Osteoblast (primary cell): Measurements from ENCODE around the gene JPH3. TPM values are rescaled to one million over a fixed set of nuclear protein-coding genes. Genes with fewer than 3 reads are reported as not detected.

Source experiments
- DNase-seq: peaks from one replicate; pipeline ENCODE4 v3.0.0; 2011; ENCODE audit warnings: low spot score, mixed read lengths; ENCODE audit not compliant: insufficient read length; ENCODE audit errors: missing footprints
- H2AFZ ChIP-seq: 2 replicates; pipeline ENCODE4 v1.6.0; 2011; ENCODE audit warnings: mild to moderate bottlenecking, low read length
- H3K27ac ChIP-seq: 2 replicates; pipeline ENCODE4 v1.5.1; 2011; ENCODE audit warnings: mild to moderate bottlenecking, low read depth, low read length, moderate library complexity
- H3K27me3 ChIP-seq: 2 replicates; pipeline ENCODE4 v1.6.0; 2012; ENCODE audit warnings: mild to moderate bottlenecking, control low read depth, inconsistent platforms, low read length, moderate library complexity; ENCODE audit not compliant: insufficient read depth
- H3K36me3 ChIP-seq: 2 replicates; pipeline ENCODE4 v1.5.1; 2011; ENCODE audit warnings: mild to moderate bottlenecking, low read length, control low read depth, moderate library complexity; ENCODE audit not compliant: insufficient read depth
- H3K4me1 ChIP-seq: 2 replicates; pipeline ENCODE4 v1.5.1; 2011; ENCODE audit warnings: mild to moderate bottlenecking, low read length, control low read depth, moderate library complexity; ENCODE audit not compliant: insufficient read depth
- H3K4me2 ChIP-seq: 2 replicates; pipeline ENCODE4 v1.6.0; 2011; ENCODE audit warnings: mild to moderate bottlenecking, low read length; ENCODE audit not compliant: insufficient read depth
- H3K4me3 ChIP-seq: fragments of 200-600 bp; sonication (generic); 3 replicates; pipeline ENCODE4 v1.5.1; 2012; ENCODE audit warnings: mild to moderate bottlenecking, low read length, inconsistent platforms; ENCODE audit not compliant: insufficient read depth
- H3K79me2 ChIP-seq: 2 replicates; pipeline ENCODE4 v1.6.0; 2012; ENCODE audit warnings: mild to moderate bottlenecking, low read length, control low read depth, inconsistent platforms; ENCODE audit not compliant: insufficient read depth
- H3K9me3 ChIP-seq: 2 replicates; pipeline ENCODE4 v1.5.1; 2011; ENCODE audit warnings: low read depth, low read length, control low read depth
- H4K20me1 ChIP-seq: 2 replicates; pipeline ENCODE4 v1.6.0; 2012; ENCODE audit warnings: mild to moderate bottlenecking, low read length, control low read depth; ENCODE audit not compliant: insufficient read depth
- CTCF ChIP-seq: IDR thresholded peaks from 2 replicates; pipeline ENCODE4 v1.5.1; 2011; ENCODE audit warnings: mild to moderate bottlenecking, low read depth, low read length, moderate library complexity; ENCODE audit errors: extremely low read depth
- total RNA-seq: library from RNA; depleted of rRNA; stranded (reverse); fragments of >200 nt; gene quantifications from 2 replicates; pipeline ENCODE4 v1.2.3, GENCODE V29; 2012

JPH3 gene
- total RNA-seq, 1 donor: not detected

GRCh38 chr16:87662254-87663204, 60.2 kb downstream of the JPH3 start:
- Histone ChIP-seq H3K4me3 (no peak overlapping the region), H3K4me2 (no peak overlapping the region), H3K36me3 (no peaks in the 10 kb centered on the region), H3K4me1 (no peaks in the 10 kb centered on the region), H3K27me3 (peaks cover 12% of the 10 kb centered on the region), H2AFZ (no peak overlapping the region), H3K9me3 (peaks cover 2% of the 10 kb centered on the region), H3K27ac (no peak overlapping the region), H3K79me2 (no peaks in the 10 kb centered on the region), H4K20me1 (peaks cover 7% of the 10 kb centered on the region)
- no peak for DNase-seq
- no peak for TF ChIP-seq CTCF

GRCh38 chr16:87664792-87665191, 62.5 kb downstream of the JPH3 start:
- no peak for TF ChIP-seq CTCF
- H3K36me3 ChIP-seq: no peaks in the 10 kb centered on the region
- H3K27ac ChIP-seq: no peak overlapping the region
- peaks cover 12% of the 10 kb centered on the region for H3K27me3 ChIP-seq
- H3K79me2 ChIP-seq: no peaks in the 10 kb centered on the region
- no peak overlapping the region for H2AFZ ChIP-seq
- no peaks in the 10 kb centered on the region for H3K9me3 ChIP-seq
- no peak for DNase-seq
- H3K4me3 ChIP-seq: no peak overlapping the region
- H3K4me2 ChIP-seq: no peak overlapping the region
- H3K4me1 ChIP-seq: no peaks in the 10 kb centered on the region
- peaks cover 7% of the 10 kb centered on the region for H4K20me1 ChIP-seq

- peaks cover 12% of the 10 kb centered on the region for H3K27me3 ChIP-seq
- TF ChIP-seq CTCF: no peak
Measured at GRCh38 chr16:87665193-87665592, 62.9 kb downstream of the JPH3 start.

GRCh38 chr16:87666919-87667318, 64.6 kb downstream of the JPH3 start:
- peaks cover 7% of the 10 kb centered on the region for H3K27me3 ChIP-seq
- H3K27ac ChIP-seq: no peak overlapping the region
- H3K4me1 ChIP-seq: no peaks in the 10 kb centered on the region
- no peak overlapping the region for H3K4me3 ChIP-seq
- no peak overlapping the region for H3K4me2 ChIP-seq
- DNase-seq: no peak
- no peak for TF ChIP-seq CTCF
- H2AFZ ChIP-seq: no peak overlapping the region
- no peaks in the 10 kb centered on the region for H3K36me3 ChIP-seq
- H4K20me1 ChIP-seq: no peaks in the 10 kb centered on the region
- no peaks in the 10 kb centered on the region for H3K79me2 ChIP-seq
- no peaks in the 10 kb centered on the region for H3K9me3 ChIP-seq

More at GRCh38 chr16:87665193-87665592, 62.9 kb downstream of the JPH3 start:
- Histone ChIP-seq H3K79me2 (no peaks in the 10 kb centered on the region), H3K9me3 (no peaks in the 10 kb centered on the region), H3K4me3 (no peak overlapping the region), H3K27ac (no peak overlapping the region), H2AFZ (no peak overlapping the region), H3K4me1 (no peaks in the 10 kb centered on the region), H3K36me3 (no peaks in the 10 kb centered on the region), H4K20me1 (peaks cover 7% of the 10 kb centered on the region), H3K4me2 (no peak overlapping the region)
- DNase-seq: no peak
